Caco-2 (cell line): ENCODE results near the gene PRPF38A. TPM values are rescaled to one million over a fixed set of nuclear protein-coding genes. Genes with fewer than 3 reads are reported as not detected.

Source experiments
- BruUV-seq: library from RNA; stranded (reverse); fragments of 400-500 nt; replicated peaks from 2 replicates; lab custom pipeline; 2021; lab: Mats Ljungman, UMichigan
- CTCF ChIA-PET: fragments of 300-600 bp; sonication (Branson Sonifier 250); formaldehyde crosslinking; loops from one replicate; lab custom pipeline; 2022; ENCODE audit warnings: antibody characterized with exemption; lab: Charles Lee
- POLR2A ChIA-PET: fragments of 300-600 bp; sonication (Branson Sonifier 250); formaldehyde crosslinking; loops from one replicate; lab custom pipeline; 2022; ENCODE audit warnings: antibody characterized with exemption; lab: Charles Lee
- DNase-seq, 2 experiments: peaks; one replicate each; pipeline versions ENCODE4 v3.0.0 to v3.0.0-alpha.2; 2020 to 2022
- H3K27me3 ChIP-seq: replicated peaks from 2 replicates; pipeline ENCODE4 v1.6.0; 2011; ENCODE audit warnings: low read length; ENCODE audit not compliant: control insufficient read depth, insufficient read depth
- H3K36me3 ChIP-seq: 2 replicates; pipeline ENCODE4 v1.5.1; 2011; ENCODE audit warnings: low read length; ENCODE audit not compliant: control insufficient read depth, insufficient read depth
- H3K4me1 ChIP-seq: fragments of 250-450 bp; sonication (Bioruptor Pico); 2 replicates; pipeline ENCODE4 v1.5.1; 2020; ENCODE audit warnings: mild to moderate bottlenecking
- H3K4me3 ChIP-seq: 2 replicates; pipeline ENCODE4 v1.5.1; 2011; ENCODE audit warnings: low read depth, mild to moderate bottlenecking, control low read depth, low read length
- H3K9me3 ChIP-seq: fragments of 250-450 bp; sonication (Bioruptor Pico); 2 replicates; pipeline ENCODE4 v1.5.1; 2020; ENCODE audit warnings: mild to moderate bottlenecking, moderate library complexity
- H3K27ac Mint-ChIP-seq: one replicate; pipeline ENCODE4 v1.8.0; 2022; ENCODE audit warnings: mixed read lengths; ENCODE audit not compliant: unreplicated experiment
- H3K27me3 Mint-ChIP-seq: one replicate; pipeline ENCODE4 v1.8.0; 2022; ENCODE audit warnings: mixed read lengths; ENCODE audit not compliant: insufficient read depth, unreplicated experiment
- H3K36me3 Mint-ChIP-seq: one replicate; pipeline ENCODE4 v1.8.0; 2022; ENCODE audit warnings: mild to moderate bottlenecking, mixed read lengths; ENCODE audit not compliant: insufficient read depth, unreplicated experiment
- H3K4me1 Mint-ChIP-seq: one replicate; pipeline ENCODE4 v1.8.0; 2022; ENCODE audit warnings: low read depth, mixed read lengths; ENCODE audit not compliant: unreplicated experiment
- H3K4me3 Mint-ChIP-seq: one replicate; pipeline ENCODE4 v1.8.0; 2022; ENCODE audit warnings: mild to moderate bottlenecking, moderate library complexity, mixed read lengths; ENCODE audit not compliant: unreplicated experiment
- H3K9me3 Mint-ChIP-seq: one replicate; pipeline ENCODE4 v1.8.0; 2022; ENCODE audit warnings: mixed read lengths; ENCODE audit not compliant: unreplicated experiment
- intact Hi-C: fragments of 100-400 bp; cut with micrococcal nuclease; formaldehyde crosslinking; loops from one replicate; pipeline ENCODE4 v1.10.0; 2022; ENCODE audit not compliant: unreplicated experiment
- total RNA-seq: library from RNA; stranded (reverse); gene quantifications from 2 replicates; pipeline ENCODE4 v1.2.3, GENCODE V29; 2022
- TF ChIP-seq, protein P1 (sequence below), 2 experiments: fragments of 200-600 bp in 1 of 2; IDR thresholded peaks; 1 replicate in 1 of 2; 2 replicates in 1 of 2; pipeline versions ENCODE4 v1.5.1 to v1.8.0; 2011 to 2022; ENCODE audit warnings: antibody characterized with exemption in 1 of 2, control low read depth in 1 of 2, inconsistent platforms in 1 of 2, low read depth in 1 of 2, low read length in 1 of 2, mild to moderate bottlenecking in 1 of 2, moderate library complexity in 1 of 2; ENCODE audit not compliant: insufficient read depth in 1 of 2, severe bottlenecking in 1 of 2, unreplicated experiment in 1 of 2

Gene PRPF38A
- total RNA-seq, 1 experiment from 2014 or later: 43.1 TPM

DNA sequence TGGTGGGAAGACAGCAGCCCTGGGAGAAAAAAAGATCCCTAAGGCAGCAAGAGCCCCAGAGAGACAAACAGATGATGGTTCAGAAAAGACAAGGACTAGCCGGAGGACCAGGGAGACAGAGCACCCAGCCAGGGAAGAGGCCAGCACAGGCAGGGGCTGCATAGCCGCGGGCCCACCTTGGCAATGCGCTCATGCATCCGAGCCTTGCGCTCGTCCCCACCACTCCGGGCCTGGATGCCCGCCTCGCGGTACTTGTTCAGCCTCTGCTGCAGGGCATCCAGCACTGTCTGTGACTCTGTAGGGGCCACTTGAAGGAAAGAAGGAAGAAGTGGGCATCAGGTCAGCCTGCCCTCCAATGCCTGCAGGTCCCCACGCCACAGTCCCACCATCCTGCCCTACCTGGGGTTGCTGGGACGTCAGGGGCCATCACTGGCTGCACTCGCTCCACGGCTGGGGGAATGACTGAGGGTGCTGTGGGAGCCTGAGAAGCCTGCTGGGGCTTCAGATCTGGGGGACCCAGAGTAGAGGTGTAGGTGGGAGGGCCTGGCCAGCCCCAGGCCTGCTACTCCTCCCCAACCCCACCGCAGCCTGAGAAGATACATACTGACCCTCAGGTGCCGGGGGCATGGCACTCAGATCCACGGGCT, 45.4 kb upstream of the PRPF38A start:
- Mint-ChIP-seq H3K9me3 (no peaks in the 10 kb centered on the region), H3K27me3 (no peaks in the 10 kb centered on the region), H3K36me3 (peaks cover 68% of the 10 kb centered on the region), H3K4me3 (no peak overlapping the region), H3K4me1 (no peaks in the 10 kb centered on the region), H3K27ac (peak overlapping the region; percentile 55)
- H3K4me3 ChIP-seq: no peak overlapping the region
- H3K27me3 ChIP-seq: no peaks in the 10 kb centered on the region
- intact Hi-C loops: no loop called here
- no TSS peak for BruUV-seq
- TF ChIP-seq, protein P1, sequence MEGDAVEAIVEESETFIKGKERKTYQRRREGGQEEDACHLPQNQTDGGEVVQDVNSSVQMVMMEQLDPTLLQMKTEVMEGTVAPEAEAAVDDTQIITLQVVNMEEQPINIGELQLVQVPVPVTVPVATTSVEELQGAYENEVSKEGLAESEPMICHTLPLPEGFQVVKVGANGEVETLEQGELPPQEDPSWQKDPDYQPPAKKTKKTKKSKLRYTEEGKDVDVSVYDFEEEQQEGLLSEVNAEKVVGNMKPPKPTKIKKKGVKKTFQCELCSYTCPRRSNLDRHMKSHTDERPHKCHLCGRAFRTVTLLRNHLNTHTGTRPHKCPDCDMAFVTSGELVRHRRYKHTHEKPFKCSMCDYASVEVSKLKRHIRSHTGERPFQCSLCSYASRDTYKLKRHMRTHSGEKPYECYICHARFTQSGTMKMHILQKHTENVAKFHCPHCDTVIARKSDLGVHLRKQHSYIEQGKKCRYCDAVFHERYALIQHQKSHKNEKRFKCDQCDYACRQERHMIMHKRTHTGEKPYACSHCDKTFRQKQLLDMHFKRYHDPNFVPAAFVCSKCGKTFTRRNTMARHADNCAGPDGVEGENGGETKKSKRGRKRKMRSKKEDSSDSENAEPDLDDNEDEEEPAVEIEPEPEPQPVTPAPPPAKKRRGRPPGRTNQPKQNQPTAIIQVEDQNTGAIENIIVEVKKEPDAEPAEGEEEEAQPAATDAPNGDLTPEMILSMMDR (IDR thresholded peaks at IDR 0.05; ENCODE audit: insufficient read depth in 1 of 2, low read depth in 1 of 2, low read length in 1 of 2, severe bottlenecking in 1 of 2, unreplicated experiment in 1 of 2): no peak
- CTCF ChIA-PET: no interaction called here
- POLR2A ChIA-PET: no interaction called here
- H3K9me3 ChIP-seq: no peaks in the 10 kb centered on the region
- H3K4me1 ChIP-seq: no peaks in the 10 kb centered on the region
- DNase-seq: no peak
- H3K36me3 ChIP-seq: peaks cover 3% of the 10 kb centered on the region

DNA sequence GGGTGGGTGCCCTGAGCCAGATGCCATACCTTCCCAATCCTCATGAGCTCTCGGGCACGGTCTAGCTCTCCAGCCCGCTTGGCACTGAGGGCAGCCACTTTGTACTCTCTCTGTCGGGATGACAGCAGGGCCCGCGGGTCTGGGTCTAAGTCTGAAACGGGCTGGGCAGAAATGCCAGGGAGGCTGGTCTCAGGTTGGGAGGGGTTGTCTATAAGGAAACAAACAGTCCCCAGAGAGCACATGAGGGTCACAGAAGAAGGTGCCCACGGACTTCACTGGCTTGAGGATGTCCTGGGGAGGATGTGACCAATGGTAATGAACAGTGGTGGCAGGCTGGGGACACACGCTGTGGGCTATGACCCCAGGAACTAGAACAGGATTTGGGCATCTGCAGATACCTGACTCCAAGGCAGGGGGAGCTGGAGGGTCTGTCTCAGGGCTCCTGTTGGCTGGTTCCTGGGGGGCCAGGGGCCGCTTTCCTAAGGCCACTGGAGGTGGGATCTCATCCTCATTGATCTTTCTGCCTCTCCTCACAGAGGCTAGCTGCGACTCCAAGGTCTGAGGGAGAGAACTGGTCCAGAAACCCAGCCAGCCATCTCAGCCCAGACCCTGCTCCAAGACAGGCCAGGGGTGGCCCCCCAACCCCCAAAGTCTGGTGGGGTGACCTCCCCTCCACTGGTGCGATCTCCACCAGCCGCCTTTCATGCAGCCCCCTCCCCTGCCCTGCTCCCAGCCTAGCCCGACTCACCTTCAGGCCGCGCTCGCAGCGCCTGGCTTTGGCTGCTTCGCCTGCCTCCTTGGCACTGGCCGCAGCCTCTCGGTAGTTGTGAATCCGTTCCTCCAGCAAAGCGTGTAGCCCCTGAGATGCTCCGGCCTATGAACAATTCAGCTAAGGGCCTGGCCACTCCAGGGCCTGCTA, 44.5 kb upstream of the PRPF38A start:
- Mint-ChIP-seq H3K4me1 (no peaks in the 10 kb centered on the region), H3K36me3 (peaks cover 66% of the 10 kb centered on the region), H3K27me3 (no peaks in the 10 kb centered on the region), H3K4me3 (no peak overlapping the region), H3K27ac (no peak overlapping the region), H3K9me3 (no peaks in the 10 kb centered on the region)
- H3K4me3 ChIP-seq: no peak overlapping the region
- intact Hi-C loops: no loop called here
- no TSS peak for BruUV-seq
- no peak for DNase-seq
- no peaks in the 10 kb centered on the region for H3K4me1 ChIP-seq
- H3K27me3 ChIP-seq: no peaks in the 10 kb centered on the region
- peaks cover 3% of the 10 kb centered on the region for H3K36me3 ChIP-seq
- ChIA-PET CTCF (no interaction called here), POLR2A (no interaction called here)
- H3K9me3 ChIP-seq: no peaks in the 10 kb centered on the region
- TF ChIP-seq, protein P1 (IDR thresholded peaks at IDR 0.05; ENCODE audit: insufficient read depth in 1 of 2, low read depth in 1 of 2, low read length in 1 of 2, severe bottlenecking in 1 of 2, unreplicated experiment in 1 of 2): no peak

DNA sequence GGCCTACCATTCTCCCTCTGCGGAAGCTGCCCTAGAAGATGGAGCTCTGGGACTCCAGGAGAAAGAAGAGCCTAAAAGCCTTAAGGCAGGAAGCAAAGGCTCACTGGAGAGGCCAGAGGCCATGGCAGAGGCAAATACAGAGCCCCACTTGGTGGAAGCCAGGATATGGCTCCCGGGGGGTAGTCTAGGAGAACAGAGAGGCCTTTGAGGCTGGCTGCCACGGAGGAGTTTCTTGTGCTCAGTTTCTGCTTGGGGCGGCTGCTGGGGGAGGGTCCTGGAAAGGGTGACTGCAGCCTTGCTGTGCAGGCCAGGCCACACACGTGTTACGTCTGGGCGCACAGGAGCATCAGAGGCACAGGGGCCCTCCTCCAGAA, 43.8 kb upstream of the PRPF38A start:
- ChIA-PET CTCF (no interaction called here), POLR2A (no interaction called here)
- intact Hi-C loops: no loop called here
- no TSS peak for BruUV-seq
- Histone ChIP-seq H3K27me3 (no peaks in the 10 kb centered on the region), H3K4me3 (no peak overlapping the region), H3K9me3 (no peaks in the 10 kb centered on the region), H3K4me1 (no peaks in the 10 kb centered on the region), H3K36me3 (peaks cover 3% of the 10 kb centered on the region)
- H3K4me3 Mint-ChIP-seq: no peak overlapping the region
- TF ChIP-seq, protein P1 (IDR thresholded peaks at IDR 0.05; ENCODE audit: insufficient read depth in 1 of 2, low read depth in 1 of 2, low read length in 1 of 2, severe bottlenecking in 1 of 2, unreplicated experiment in 1 of 2): no peak
- H3K4me1 Mint-ChIP-seq: no peaks in the 10 kb centered on the region
- peaks cover 66% of the 10 kb centered on the region for H3K36me3 Mint-ChIP-seq
- no peaks in the 10 kb centered on the region for H3K27me3 Mint-ChIP-seq
- no peak for DNase-seq
- H3K9me3 Mint-ChIP-seq: no peaks in the 10 kb centered on the region
- no peak overlapping the region for H3K27ac Mint-ChIP-seq
